ENCODE measurements around the gene MAML2.

Gene MAML2

GRCh38 chr11:96036863-96037262 lies 306.1 kb downstream of the MAML2 start:
- no peak for DNase-seq (ENCODE audit: low spot score)

GRCh38 chr11:96035740-96036078 lies 307.3 kb downstream of the MAML2 start:
- DNase-seq (ENCODE audit: low spot score), result no peak

- DNase-seq (ENCODE audit: low spot score), result no peak
Observed at GRCh38 chr11:96035031-96035739, 307.8 kb downstream of the MAML2 start.

- no peak for DNase-seq (ENCODE audit: low spot score)
Observed at GRCh38 chr11:96033599-96033998, 309.4 kb downstream of the MAML2 start.

GRCh38 chr11:96033095-96033494 lies 309.9 kb downstream of the MAML2 start:
- no peak for DNase-seq (ENCODE audit: low spot score)

- DNase-seq (ENCODE audit: low spot score), result no peak
Observed at GRCh38 chr11:96028746-96029145, 314.2 kb downstream of the MAML2 start.

- DNase-seq (ENCODE audit: low spot score), result no peak
Observed at GRCh38 chr11:96027021-96027420, 316.0 kb downstream of the MAML2 start.

GRCh38 chr11:96026310-96026709 lies 316.7 kb downstream of the MAML2 start:
- DNase-seq (ENCODE audit: low spot score), result no peak

GRCh38 chr11:96024666-96025065 lies 318.3 kb downstream of the MAML2 start:
- no peak for DNase-seq (ENCODE audit: low spot score)

GRCh38 chr11:96023275-96023674 lies 319.7 kb downstream of the MAML2 start:
- DNase-seq (ENCODE audit: low spot score), result no peak

GRCh38 chr11:96021901-96022650 lies 320.9 kb downstream of the MAML2 start:
- no peak for DNase-seq (ENCODE audit: low spot score)

- DNase-seq (ENCODE audit: low spot score), result no peak
Observed at GRCh38 chr11:96019810-96020747, 322.9 kb downstream of the MAML2 start.

- no peak for DNase-seq (ENCODE audit: low spot score)
Observed at GRCh38 chr11:96019281-96019680, 323.7 kb downstream of the MAML2 start.

GRCh38 chr11:96017856-96018255 lies 325.1 kb downstream of the MAML2 start:
- DNase-seq (ENCODE audit: low spot score), result no peak

- DNase-seq (ENCODE audit: low spot score), result no peak
Observed at GRCh38 chr11:96016978-96017502, 326.0 kb downstream of the MAML2 start.

GRCh38 chr11:96015906-96016565 lies 327.0 kb downstream of the MAML2 start:
- no peak for DNase-seq (ENCODE audit: low spot score)

GRCh38 chr11:96014217-96014616 lies 328.8 kb downstream of the MAML2 start:
- no peak for DNase-seq (ENCODE audit: low spot score)

- DNase-seq (ENCODE audit: low spot score), result no peak
Observed at GRCh38 chr11:96013461-96014213, 329.4 kb downstream of the MAML2 start.

- no peak for DNase-seq (ENCODE audit: low spot score)
Observed at GRCh38 chr11:96012086-96012824, 330.7 kb downstream of the MAML2 start.

GRCh38 chr11:96010683-96011082 lies 332.3 kb downstream of the MAML2 start:
- DNase-seq (ENCODE audit: low spot score), result no peak

Data from left forelimb (tissue), 1 donor.